Uterus (tissue), 4 donors: ENCODE results near the gene OR5K1. TPM values are rescaled to one million over a fixed set of nuclear protein-coding genes. Genes with fewer than 3 reads are reported as not detected.

Source experiments
- DNase-seq, 2 donors: peaks; one replicate each; pipeline ENCODE4 v3.0.0-alpha.2; 2019 to 2020
- H3K27ac ChIP-seq, 2 donors: fragments of 200-600 bp; sonication (generic); 1 replicate in 1 of 2; 2 replicates in 1 of 2; pipeline ENCODE4 v1.5.1; 2016 to 2018
- H3K27me3 ChIP-seq, 2 donors: fragments of 200-600 bp; sonication (generic); one replicate each; pipeline ENCODE4 v1.5.1; 2018 to 2019; ENCODE audit warnings: control low read depth in 1 of 2
- H3K36me3 ChIP-seq, 2 donors: fragments of 200-600 bp; sonication (generic); one replicate each; pipeline ENCODE4 v1.5.1; 2019; ENCODE audit warnings: control low read depth in 1 of 2
- H3K4me1 ChIP-seq, 2 donors: fragments of 200-600 bp; sonication (generic); one replicate each; pipeline ENCODE4 v1.5.1; 2018 to 2019; ENCODE audit warnings: control low read depth in 1 of 2
- H3K4me3 ChIP-seq, 2 donors: fragments of 200-600 bp; sonication (generic); 1 replicate in 1 of 2; 2 replicates in 1 of 2; pipeline ENCODE4 v1.5.1; 2018 to 2019; ENCODE audit warnings: mild to moderate bottlenecking in 1 of 2
- H3K9me3 ChIP-seq, 2 donors: fragments of 200-600 bp; sonication (generic); one replicate each; pipeline ENCODE4 v1.5.1; 2019; ENCODE audit warnings: control low read depth in 1 of 2
- POLR2A ChIP-seq, 2 donors: fragments of 450-650 bp; IDR thresholded peaks; one replicate each; pipeline ENCODE4 v1.6.1; 2016; ENCODE audit warnings: antibody characterized with exemption in 2 of 2, mild to moderate bottlenecking in 1 of 2, moderate library complexity in 1 of 2
- intact Hi-C: fragments of 100-400 bp; cut with DNase I; formaldehyde crosslinking; loops from one replicate; pipeline ENCODE4 v1.15.1; 2023; ENCODE audit warnings: low total_unique reads
- total RNA-seq, 4 donors: library from RNA; depleted of rRNA in 3 of 4; stranded (reverse); fragments of >200 nt in 3 of 4; gene quantifications; one replicate each; pipeline versions ENCODE4 v1.1.0 to v1.2.4, GENCODE V29; 2014 to 2023
- TF ChIP-seq, protein P1 (sequence below), 4 experiments: fragments of 200-600 bp in 2 of 4; fragments of 450-650 bp in 2 of 4; sonication (generic) in 2 of 4; IDR thresholded peaks; one replicate each; pipeline ENCODE4 v1.5.1; 2016 to 2019; ENCODE audit warnings: antibody characterized with exemption in 4 of 4, mild to moderate bottlenecking in 2 of 4, moderate library complexity in 1 of 4
- donor health status: DM: yes; HTN: yes; CAD: no.

The OR5K1 gene
- total RNA-seq, 4 donors from 2014 or later, result not detected

DNA sequence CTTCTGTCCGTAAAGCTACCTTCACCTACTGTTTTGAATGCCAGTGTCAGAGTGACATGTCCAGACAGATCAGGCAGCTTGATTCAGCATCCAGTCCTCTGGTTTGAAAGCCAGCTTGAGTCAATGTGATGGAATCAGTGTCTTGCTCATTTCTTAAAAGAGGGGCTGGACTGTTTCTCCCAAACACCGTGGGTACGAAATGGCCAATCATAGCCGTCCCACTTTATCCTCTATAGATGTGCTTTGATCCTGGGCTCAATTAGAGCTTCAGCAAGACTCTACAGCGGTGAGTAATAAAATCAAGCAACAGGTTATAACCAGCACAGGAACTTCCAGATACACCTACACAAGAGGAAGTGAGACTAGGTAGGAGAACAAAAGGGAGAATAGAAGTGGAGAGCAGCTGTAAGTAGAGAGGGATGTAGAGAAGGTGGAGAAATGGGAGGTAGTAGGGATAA lies 17.0 kb upstream of the OR5K1 start:
- intact Hi-C loops, result no loop called here
- H3K9me3 ChIP-seq, result no peaks in the 10 kb centered on the region
- no peaks in the 10 kb centered on the region for H3K36me3 ChIP-seq
- no peaks in the 10 kb centered on the region for H3K27me3 ChIP-seq
- no peak for DNase-seq
- no peak for TF ChIP-seq POLR2A (IDR thresholded peaks at IDR 0.05)
- TF ChIP-seq, protein P1, sequence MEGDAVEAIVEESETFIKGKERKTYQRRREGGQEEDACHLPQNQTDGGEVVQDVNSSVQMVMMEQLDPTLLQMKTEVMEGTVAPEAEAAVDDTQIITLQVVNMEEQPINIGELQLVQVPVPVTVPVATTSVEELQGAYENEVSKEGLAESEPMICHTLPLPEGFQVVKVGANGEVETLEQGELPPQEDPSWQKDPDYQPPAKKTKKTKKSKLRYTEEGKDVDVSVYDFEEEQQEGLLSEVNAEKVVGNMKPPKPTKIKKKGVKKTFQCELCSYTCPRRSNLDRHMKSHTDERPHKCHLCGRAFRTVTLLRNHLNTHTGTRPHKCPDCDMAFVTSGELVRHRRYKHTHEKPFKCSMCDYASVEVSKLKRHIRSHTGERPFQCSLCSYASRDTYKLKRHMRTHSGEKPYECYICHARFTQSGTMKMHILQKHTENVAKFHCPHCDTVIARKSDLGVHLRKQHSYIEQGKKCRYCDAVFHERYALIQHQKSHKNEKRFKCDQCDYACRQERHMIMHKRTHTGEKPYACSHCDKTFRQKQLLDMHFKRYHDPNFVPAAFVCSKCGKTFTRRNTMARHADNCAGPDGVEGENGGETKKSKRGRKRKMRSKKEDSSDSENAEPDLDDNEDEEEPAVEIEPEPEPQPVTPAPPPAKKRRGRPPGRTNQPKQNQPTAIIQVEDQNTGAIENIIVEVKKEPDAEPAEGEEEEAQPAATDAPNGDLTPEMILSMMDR (IDR thresholded peaks at IDR 0.05), result no peak
- no peak overlapping the region for H3K4me3 ChIP-seq
- H3K4me1 ChIP-seq, result no peaks in the 10 kb centered on the region
- no peak overlapping the region for H3K27ac ChIP-seq

DNA sequence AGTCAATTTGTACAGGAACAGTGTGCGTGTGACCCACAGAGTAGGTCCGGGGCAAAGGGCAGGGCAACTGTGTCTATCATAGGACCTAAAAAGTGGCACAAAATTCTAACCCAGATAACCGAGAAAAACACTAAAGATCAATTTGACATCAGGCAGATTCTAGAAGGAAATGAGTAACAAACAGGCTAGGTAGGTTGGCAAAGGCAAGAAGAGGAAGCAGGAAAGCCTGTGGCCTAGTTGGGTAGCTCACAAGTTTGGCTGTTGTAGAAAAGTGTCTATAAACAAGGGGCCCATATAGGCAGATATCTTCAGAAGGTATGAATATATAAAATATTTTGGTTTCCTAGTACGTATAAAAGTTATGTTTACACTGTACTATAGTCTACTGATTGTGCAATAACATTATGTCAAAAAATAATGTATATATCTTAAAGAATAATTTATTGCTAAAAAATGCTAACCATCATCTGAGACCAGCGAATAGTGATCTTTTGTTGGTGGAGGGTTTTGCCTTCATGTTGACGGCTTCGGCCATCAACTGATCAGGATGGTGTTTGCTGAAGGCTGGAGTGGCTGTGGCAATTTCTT lies 13.3 kb upstream of the OR5K1 start:
- TF ChIP-seq, protein P1 (IDR thresholded peaks at IDR 0.05), result no peak
- no peak for TF ChIP-seq POLR2A (IDR thresholded peaks at IDR 0.05)
- H3K27ac ChIP-seq, result no peak overlapping the region
- no peaks in the 10 kb centered on the region for H3K4me1 ChIP-seq
- H3K36me3 ChIP-seq, result no peaks in the 10 kb centered on the region
- no peaks in the 10 kb centered on the region for H3K9me3 ChIP-seq
- H3K27me3 ChIP-seq, result no peaks in the 10 kb centered on the region
- no peak overlapping the region for H3K4me3 ChIP-seq
- no peak for DNase-seq
- intact Hi-C loops, result no loop called here

DNA sequence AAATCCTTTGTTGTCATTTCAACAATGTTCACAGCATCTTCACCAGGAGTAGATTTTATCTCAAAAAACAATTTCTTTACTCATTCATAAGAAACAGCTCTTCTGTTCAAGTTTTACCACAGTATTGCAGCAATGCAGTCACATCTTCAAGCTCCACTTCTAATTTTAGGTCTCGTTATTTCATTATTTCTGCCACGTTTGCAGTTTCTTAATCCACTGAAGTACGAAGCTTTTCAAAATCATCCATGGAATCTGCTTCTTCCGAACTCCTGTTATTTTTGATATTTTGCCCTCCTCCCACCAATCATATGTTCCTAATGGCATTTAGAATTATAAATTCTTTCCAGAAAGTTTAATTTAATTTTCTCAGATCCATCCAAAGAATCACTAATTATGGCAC lies 12.6 kb upstream of the OR5K1 start:
- intact Hi-C loops, result no loop called here
- TF ChIP-seq POLR2A (IDR thresholded peaks at IDR 0.05), result no peak
- TF ChIP-seq, protein P1 (IDR thresholded peaks at IDR 0.05), result no peak
- no peak for DNase-seq
- no peaks in the 10 kb centered on the region for H3K4me1 ChIP-seq
- H3K9me3 ChIP-seq, result no peaks in the 10 kb centered on the region
- H3K27me3 ChIP-seq, result no peaks in the 10 kb centered on the region
- H3K36me3 ChIP-seq, result no peaks in the 10 kb centered on the region
- no peak overlapping the region for H3K4me3 ChIP-seq
- H3K27ac ChIP-seq, result no peak overlapping the region

DNA sequence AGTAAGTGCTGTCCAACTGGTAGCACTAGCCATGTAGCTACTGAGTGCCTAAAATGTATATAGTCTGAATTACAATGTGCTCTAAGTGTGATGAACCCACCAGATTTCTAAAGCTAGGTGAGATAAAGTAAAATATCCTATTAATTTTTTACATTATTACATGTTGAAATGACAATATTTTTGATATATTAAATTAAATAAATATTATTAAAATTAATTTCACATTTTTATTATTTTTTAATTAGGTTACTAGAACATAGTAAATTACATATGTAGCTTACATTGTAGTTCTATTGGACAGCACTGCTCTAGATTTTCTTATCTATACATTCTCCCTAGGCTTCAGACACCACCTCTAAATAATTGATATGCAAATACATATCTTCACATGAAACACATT lies 9.2 kb upstream of the OR5K1 start:
- Histone ChIP-seq H3K4me1 (no peaks in the 10 kb centered on the region), H3K27me3 (no peaks in the 10 kb centered on the region), H3K9me3 (no peaks in the 10 kb centered on the region), H3K4me3 (no peak overlapping the region), H3K36me3 (no peaks in the 10 kb centered on the region), H3K27ac (no peak overlapping the region)
- TF ChIP-seq, protein P1 (IDR thresholded peaks at IDR 0.05), result no peak
- no peak for TF ChIP-seq POLR2A (IDR thresholded peaks at IDR 0.05)
- no peak for DNase-seq
- intact Hi-C loops, result no loop called here

DNA sequence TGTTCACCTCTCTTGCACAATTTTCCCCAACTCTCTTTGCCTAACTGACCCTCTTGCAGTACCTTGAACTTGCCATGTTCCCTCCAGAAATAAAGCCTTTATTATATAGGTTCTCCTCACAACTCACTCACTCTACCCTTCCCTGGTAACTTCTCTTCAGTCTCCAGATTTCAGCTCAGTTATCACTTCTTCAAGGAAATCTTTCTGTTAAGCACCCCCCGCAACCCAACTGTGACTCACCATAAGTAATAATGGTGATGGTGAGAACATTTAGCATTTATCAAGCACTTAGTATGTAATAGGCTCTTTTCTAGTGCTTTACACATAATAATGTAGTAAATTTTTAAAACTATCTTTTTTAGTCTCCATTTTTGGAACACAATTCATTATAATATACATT lies 8.1 kb upstream of the OR5K1 start:
- Histone ChIP-seq H3K27ac (no peak overlapping the region), H3K4me3 (no peak overlapping the region), H3K9me3 (no peaks in the 10 kb centered on the region), H3K36me3 (no peaks in the 10 kb centered on the region), H3K27me3 (no peaks in the 10 kb centered on the region), H3K4me1 (no peaks in the 10 kb centered on the region)
- TF ChIP-seq, protein P1 (IDR thresholded peaks at IDR 0.05), result no peak
- TF ChIP-seq POLR2A (IDR thresholded peaks at IDR 0.05), result no peak
- intact Hi-C loops, result no loop called here
- no peak for DNase-seq
